ENCODE measurements around the gene TIMP3. TPM values are rescaled to one million over a fixed set of nuclear protein-coding genes. Genes with fewer than 3 reads are reported as not detected.

The TIMP3 gene
- total and polyA plus RNA-seq, 2 of the 4 experiments (the other 2 are of a cell fraction), result 98.8 to 179 TPM

DNA sequence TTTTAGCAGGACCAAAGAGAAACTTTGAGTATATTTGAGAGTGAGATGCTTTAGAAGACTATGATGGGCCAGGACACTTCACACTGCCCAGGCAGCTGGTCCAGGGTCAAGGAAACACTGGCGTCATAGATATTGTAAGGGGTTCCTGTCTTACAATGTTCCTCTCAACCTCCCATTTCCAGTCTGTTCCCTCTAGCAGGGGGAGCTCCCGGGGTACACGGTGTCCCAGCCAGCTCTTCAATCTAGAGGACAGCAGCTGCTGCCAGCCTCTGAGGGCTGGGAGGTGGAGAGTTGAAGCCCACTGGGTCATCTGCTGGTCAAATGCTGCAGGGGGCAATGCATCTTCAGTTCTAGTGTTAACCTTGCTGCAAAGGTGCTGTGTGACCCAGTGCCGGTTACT, 40.7 kb upstream of the TIMP3 start:
- Histone ChIP-seq H2BK120ac (ENCODE audit: low read depth, low read length) (peak overlapping the region; percentile 85), H3K9ac (ENCODE audit: low read depth, low read length) (no peak overlapping the region), H3K27me3 (ENCODE audit: control insufficient read depth, insufficient read depth, low read length) (no peaks in the 10 kb centered on the region), H3K4me3 (ENCODE audit: insufficient read depth, low read depth, low read length) (no peak overlapping the region), H4K20me1 (ENCODE audit: insufficient read depth, low read length) (no peaks in the 10 kb centered on the region), H3K9me1 (ENCODE audit: insufficient read depth, low read length) (peaks cover 22% of the 10 kb centered on the region), H3K23ac (ENCODE audit: low read depth, low read length) (peak overlapping the region; percentile 44; the same call in 1 of the 2 replicates), H3K56ac (ENCODE audit: extremely low read depth, insufficient read depth, low read length) (no peak overlapping the region), H3K4me1 (ENCODE audit: control insufficient read depth, insufficient read depth, low read length) (peaks cover 28% of the 10 kb centered on the region), H3K4ac (ENCODE audit: low read depth, low read length) (peak overlapping the region; percentile 76), H2BK5ac (ENCODE audit: low read depth, low read length, poor library complexity, severe bottlenecking) (no peak overlapping the region), H2AK9ac (replicated peaks; ENCODE audit: low read depth, low read length, poor library complexity) (no peak overlapping the region), H3K36me3 (ENCODE audit: control insufficient read depth, insufficient read depth, low read length) (no peaks in the 10 kb centered on the region), H4K91ac (ENCODE audit: insufficient read depth, low read depth, low read length) (peak overlapping the region; percentile 34), H3K79me1 (ENCODE audit: low read depth in 1 of 2, low read length in 2 of 2) (no peaks in the 10 kb centered on the region), H3K18ac (ENCODE audit: low read depth, low read length) (peak overlapping the region; percentile 70), H3K14ac (replicated peaks; ENCODE audit: low read depth, low read length) (peak overlapping the region; percentile 20), H2BK20ac (ENCODE audit: low read depth, low read length) (peak overlapping the region; percentile 84), H4K5ac (ENCODE audit: low read depth, low read length) (peak overlapping the region; percentile 31), H4K8ac (ENCODE audit: low read depth in 2 of 2, low read length in 2 of 2) (peak overlapping the region; percentile 3 to 65; a peak in 2 of 4 replicates), H3K4me2 (ENCODE audit: low read depth, low read length) (no peak overlapping the region), H3K27ac (ENCODE audit: insufficient read depth, low read length) (no peak overlapping the region; the same call in 1 of the 2 replicates), H2AK5ac (ENCODE audit: low read depth, low read length) (peak overlapping the region; percentile 91), H2AFZ (replicated peaks; ENCODE audit: low read length, poor library complexity) (no peak overlapping the region), H3K9me3 (ENCODE audit: control insufficient read depth, insufficient read depth, low read length) (no peaks in the 10 kb centered on the region), H2BK15ac (ENCODE audit: low read depth, low read length) (peak overlapping the region; percentile 51)
- 100% methylated on average over 1 of the region's 4 CpGs; no CpG with 5 or more reads in 1 of the 2 experiments for WGBS, 2 experiments (ENCODE audit: extremely low coverage in 2 of 2, insufficient read length in 1 of 2)
- dilution Hi-C loops (cut with HindIII; ENCODE audit: low sequenced_read_pairs, unreplicated experiment), result no loop called here
- ATAC-seq (ENCODE audit: low read depth) (no peak), DNase-seq (no peak)
- intact Hi-C loops (cut with micrococcal nuclease), result no loop called here
- CTCF ChIA-PET, result interaction anchor here (0.9 kb wide), 1 partner anchor 36 kb away, joined by 4 read pairs; no protein-coding TSS in a partner anchor
- BruUV-seq (replicated peaks), result no TSS peak
- POLR2A ChIA-PET (ENCODE audit: unreplicated experiment), result interaction anchor here (0.6 to 0.7 kb wide), 2 partner anchors 41 to 47 kb away, joined by 3 read pairs; partner anchors contain the start of gene TIMP3
- TF ChIP-seq, protein P1, sequence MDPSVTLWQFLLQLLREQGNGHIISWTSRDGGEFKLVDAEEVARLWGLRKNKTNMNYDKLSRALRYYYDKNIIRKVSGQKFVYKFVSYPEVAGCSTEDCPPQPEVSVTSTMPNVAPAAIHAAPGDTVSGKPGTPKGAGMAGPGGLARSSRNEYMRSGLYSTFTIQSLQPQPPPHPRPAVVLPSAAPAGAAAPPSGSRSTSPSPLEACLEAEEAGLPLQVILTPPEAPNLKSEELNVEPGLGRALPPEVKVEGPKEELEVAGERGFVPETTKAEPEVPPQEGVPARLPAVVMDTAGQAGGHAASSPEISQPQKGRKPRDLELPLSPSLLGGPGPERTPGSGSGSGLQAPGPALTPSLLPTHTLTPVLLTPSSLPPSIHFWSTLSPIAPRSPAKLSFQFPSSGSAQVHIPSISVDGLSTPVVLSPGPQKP (IDR thresholded peaks at IDR 0.05; ENCODE audit: borderline replicate concordance, low read depth, low read length), result no peak
- no peak for TF ChIP-seq USF2 (IDR thresholded peaks at IDR 0.05; ENCODE audit: low read depth, low read length)
- in situ Hi-C loops (cut with MboI; ENCODE audit: low sequenced_read_pairs), result no loop called here

Data from IMR-90 (cell line).